OCI-LY1 (cell line): ENCODE results near the gene EDC3.

Experiments used
- CTCF ChIP-seq: fragments of 200-600 bp; sonication (generic), shearing (Covaris generic); IDR thresholded peaks from 2 replicates; pipeline ENCODE4 v1.5.1; 2017; ENCODE audit warnings: mild to moderate bottlenecking, antibody characterized with exemption, low read length, moderate library complexity, mixed read lengths
- EZH2 ChIP-seq: fragments of 200-600 bp; sonication (generic), shearing (Covaris generic); IDR thresholded peaks from 2 replicates; pipeline ENCODE4 v1.8.0; 2017; ENCODE audit warnings: borderline replicate concordance, mixed run types, mild to moderate bottlenecking, antibody characterized with exemption, low read length, moderate library complexity, mixed read lengths

GRCh38 chr15:74589826-74590225 lies 106.0 kb downstream of the EDC3 start:
- TF ChIP-seq CTCF (no peak), EZH2 (no peak)
